NCI-H1105 treated with DMSO at 0.1 percent for 48 hours (cell line): ENCODE data around the gene BEGAIN.

Experiments
- DNase-seq: peaks from one replicate; lab custom pipeline; 2025; lab: John Stamatoyannopoulos, UW

BEGAIN gene

GRCh38 chr14:100615736-100616695, 28.8 kb upstream of the BEGAIN start:
- DNase-seq = no peak

GRCh38 chr14:100614803-100615202, 27.6 kb upstream of the BEGAIN start:
- no peak for DNase-seq

DNA sequence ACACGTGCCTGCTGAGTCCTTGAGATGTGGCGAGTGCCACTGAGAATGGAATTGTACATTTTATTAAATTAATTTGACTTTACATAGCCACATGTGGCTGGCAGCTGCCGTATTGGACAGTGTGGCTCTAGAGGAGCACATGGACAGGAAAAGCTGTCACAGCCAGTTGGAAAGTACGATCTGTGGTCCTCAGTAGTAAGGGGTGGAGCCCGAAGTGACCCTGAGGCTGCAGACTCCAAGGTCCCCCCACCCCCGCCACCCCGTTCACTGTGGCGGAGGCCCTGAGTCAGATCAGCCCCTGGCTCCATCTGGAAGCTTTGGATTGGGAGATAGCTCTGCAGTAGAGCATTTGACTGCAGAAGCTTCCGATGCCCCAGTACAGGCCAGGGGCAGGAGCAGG, 25.8 kb upstream of the BEGAIN start:
- DNase-seq = no peak

DNA sequence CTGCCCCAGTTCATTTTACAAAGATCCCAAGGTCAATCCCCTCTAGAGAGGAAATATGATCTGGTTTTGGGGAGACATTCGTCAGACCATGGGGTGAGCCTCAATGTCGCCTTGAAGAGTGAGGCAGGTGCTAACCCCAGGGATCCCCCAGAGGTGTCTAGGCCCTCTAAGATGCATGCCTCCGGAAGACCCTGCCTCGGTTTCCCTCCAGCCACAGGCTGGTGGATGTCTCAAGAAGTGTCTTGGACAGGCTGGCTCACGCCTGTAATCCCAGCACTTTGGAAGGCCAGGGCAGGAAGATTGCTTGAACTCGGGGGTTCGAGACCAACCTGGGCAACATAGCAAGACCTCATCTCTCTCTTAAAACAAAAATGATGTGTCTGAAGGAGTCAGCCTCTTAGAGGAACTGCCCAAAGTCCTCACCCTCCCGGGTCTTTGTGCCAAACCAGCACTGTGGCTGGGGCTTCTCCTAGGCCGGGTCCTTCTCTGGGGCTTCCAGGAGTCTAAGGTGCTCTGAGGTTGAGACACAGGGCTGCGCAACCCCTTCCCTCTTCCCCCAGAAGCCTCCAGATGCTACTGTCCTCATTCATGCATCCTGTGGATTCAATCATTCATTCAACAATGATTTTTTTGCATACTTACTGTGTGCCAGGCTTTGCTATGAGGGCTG, 24.7 kb upstream of the BEGAIN start:
- no peak for DNase-seq

GRCh38 chr14:100610511-100611217, 23.4 kb upstream of the BEGAIN start:
- DNase-seq = no peak

DNA sequence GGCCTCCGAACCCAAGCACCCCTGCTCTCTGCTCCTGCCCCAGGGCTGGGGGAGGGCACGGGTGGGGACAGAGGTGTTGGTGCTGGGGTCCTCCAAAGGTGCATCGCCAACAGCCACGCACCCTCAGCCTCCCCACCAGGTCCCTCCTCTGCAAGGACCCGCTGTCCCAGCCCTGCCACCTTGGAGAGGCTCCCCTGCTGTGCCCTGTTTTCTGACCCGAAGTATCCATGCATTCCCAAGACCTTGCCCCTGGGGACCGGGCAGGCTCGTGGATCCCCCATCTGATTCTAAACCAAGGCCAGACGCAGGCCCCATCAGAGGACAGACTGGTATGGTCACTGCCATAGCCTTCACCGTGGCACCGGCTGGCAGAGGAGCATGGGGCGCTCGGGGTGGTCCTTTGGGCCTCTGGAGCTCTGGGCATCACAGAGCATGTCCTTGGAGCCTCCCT, 22.7 kb upstream of the BEGAIN start:
- DNase-seq = no peak

- no peak for DNase-seq
Observed at GRCh38 chr14:100609331-100609870, 22.2 kb upstream of the BEGAIN start.

GRCh38 chr14:100608586-100609330, 21.5 kb upstream of the BEGAIN start:
- DNase-seq = no peak

- DNase-seq = no peak
Observed at GRCh38 chr14:100608064-100608463, 20.8 kb upstream of the BEGAIN start.

DNA sequence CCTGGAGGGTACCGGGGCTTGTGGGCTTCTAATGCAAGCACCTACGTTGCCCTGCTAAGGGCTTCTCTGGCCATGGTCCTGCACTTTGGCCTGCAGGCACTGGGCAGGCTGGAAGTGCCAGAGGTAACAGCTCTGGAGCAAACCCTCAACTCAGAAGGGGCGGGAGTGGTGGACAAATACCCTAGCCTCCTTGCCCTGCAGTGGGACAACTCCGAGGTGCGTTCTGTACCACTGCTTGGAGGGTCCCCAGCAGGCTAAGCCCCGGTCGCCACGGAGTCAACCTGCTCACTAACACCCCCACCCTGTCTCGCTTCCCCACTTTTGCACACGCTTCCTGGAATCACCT, 20.4 kb upstream of the BEGAIN start:
- DNase-seq = no peak

DNA sequence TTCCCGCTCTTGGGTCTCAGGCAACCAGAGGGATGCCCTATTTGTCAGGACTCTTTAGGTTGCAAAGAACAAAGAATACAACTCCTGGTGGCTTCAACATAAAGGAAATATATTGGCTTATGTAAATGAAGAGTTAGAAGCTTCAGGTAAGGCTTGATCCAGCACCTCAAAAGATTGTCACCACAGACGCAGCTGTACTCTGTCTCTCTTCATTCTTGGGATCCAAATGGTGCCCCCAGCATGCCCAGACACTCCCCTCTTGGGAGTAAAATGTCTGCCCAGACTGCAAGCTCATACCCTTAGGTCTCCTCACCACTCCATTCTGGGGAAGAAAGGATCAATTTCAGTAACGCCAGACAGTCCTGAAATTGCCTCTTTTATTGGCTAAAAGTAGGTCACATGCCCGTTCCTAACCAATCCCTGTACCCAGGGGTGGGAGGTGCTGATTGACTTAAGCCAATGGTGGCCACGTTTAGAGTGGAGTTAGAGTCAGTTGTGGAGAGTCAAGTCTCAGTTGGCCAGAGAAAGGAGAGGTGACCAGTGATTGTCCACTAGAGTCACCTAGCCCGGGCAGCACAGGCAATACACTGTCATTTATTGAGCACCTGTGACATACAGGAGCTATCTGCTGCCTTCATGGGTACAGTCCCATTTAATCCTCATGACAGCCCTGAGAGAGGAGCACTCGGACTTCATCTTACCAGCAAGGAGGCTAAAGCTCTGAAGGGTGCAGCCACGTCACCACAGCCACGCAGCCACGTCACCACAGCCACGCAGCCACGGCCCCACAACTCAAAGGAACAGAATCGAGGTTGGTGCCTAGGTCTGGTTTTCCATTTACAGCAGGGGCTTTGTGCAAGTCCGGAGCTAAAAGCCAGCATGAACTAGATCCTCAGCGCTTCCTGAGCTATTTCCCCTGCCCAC, 19.7 kb upstream of the BEGAIN start:
- DNase-seq = no peak

- no peak for DNase-seq
Observed at GRCh38 chr14:100605706-100606686, 18.8 kb upstream of the BEGAIN start.

DNA sequence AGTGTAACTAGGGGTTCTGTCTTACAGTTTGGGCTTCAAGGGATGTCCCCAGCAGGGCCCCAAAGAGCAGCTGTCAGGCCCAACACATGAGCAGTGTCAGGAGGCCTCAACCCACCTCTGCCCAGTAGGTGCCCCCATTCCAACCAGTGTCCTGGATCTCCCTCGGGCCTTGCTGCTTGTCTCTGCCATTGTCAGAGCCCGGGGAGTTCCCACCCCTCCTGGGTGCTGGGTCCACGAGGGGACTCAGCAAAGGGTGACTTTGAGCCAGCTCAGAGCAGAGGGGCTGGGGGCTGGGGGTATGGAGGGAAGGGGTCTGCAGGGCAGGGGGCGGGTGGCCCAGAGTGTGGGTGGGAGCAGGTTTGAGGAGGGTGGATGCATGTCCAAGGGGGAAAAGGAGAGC, 18.0 kb upstream of the BEGAIN start:
- no peak for DNase-seq

DNA sequence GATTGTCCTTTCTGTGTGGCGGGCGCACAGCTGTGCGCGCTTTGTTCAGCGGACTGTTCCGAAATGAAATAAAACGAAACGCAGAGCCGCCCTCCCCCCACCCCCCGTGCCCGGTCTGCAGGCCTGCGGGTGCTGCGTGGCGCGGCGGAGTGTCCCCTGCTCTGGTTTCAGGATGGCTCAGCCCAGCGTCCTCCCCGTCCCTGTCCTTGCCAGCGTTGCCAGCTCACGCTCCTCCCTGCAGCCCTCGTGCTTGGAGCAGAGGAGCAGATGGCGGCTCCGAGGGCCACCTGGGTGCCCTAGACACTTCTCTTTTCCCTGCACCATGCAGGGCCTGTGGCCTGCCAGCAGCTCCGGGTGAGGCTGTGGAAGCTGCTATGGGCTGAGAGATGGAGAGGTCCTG, 17.5 kb upstream of the BEGAIN start:
- no peak for DNase-seq

GRCh38 chr14:100604121-100604501, 16.9 kb upstream of the BEGAIN start:
- no peak for DNase-seq

DNA sequence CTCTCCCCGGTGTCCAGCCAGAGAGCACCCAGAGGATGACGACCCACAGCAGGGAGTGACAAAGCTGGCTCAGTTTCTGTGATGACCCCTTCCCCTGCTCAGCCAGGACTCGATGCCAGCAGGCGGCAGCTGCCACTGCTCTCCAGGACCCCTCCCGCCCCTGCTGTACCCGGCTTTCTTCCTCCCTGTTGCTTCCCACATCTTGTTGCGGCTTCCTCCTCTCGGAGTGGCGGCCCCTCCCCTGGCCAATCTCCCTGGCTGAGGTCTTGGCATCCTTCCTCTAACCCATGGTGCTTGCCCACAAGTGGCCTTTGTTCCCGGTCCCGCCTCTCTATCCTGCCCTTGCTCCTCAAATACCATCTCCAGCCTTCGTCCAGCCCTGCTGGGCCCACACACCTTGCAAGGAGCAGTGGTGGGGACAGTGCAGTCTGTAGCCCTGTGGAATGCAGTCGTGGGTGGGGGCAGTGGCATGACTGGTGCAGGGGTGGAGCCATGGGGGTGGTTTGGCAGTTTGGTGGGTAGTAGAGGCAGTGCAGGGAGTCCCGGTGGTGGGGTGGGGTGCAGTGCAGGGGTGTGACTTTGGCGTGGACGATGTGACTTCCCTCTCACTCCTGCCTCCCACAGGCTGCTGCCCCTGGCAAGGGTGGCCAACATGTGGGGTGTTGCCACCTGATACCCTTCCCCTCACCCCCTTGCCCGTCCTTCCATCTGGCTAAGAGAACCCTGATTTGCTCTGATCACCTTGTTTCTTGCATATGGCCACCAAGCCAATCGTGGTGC, 16.3 kb upstream of the BEGAIN start:
- no peak for DNase-seq

DNA sequence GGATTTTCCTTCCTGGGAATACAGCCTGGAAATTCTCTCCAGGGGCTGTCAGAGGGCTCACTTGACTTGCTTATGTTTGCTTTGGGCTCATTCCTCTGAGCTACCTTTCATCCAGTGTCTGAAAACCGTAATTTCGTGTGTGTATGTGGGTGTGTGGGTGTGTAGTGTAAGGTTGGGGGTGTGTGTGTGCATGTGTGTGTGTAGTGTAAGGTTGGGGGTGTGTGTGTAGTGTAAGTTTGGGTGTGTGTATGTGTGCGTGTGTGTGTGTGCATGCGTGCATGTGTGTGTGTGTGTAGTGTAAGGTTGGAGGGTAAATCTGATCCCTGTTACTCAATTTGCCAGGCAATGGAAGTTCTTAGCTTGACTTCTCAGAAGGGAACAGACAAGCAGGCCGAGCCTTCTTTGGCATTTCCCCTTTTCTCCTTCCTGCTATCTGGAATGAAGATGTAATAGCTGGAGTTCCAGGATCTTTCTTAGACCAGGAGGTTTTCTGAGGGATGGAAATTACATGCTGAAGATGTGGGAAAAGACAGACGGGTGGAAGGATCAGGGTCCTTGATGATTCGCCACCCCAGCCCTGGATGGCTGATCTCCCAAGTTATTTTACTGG, 15.5 kb upstream of the BEGAIN start:
- no peak for DNase-seq

DNA sequence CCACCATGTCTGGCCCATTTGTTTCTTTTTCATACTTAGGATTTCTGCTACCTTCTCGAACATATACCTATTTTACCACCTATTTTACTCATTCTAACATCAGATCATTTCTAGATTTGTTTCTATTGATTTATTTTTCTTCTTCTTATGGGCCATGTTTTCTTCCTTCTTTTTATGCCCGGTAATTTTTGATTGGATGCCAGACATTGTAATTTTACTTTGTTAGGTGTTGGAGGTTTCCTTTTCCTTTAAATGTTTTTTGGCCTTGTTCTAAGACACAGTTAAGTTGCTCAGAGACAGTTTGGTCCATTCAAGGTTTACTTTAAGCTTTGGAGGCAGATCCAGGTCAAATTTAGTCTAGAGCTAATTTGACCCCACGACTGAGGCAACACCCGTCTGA, 14.7 kb upstream of the BEGAIN start:
- no peak for DNase-seq
